Iris pigment epithelial cell (primary cell): ENCODE data around the gene HCFC2.
A peak's percentile ranks its signal among the peaks of the same experiment; 100 is the strongest.
"Not testable (repeated sequence)": the region's sequence is repeated elsewhere in the genome, so short reads cannot be mapped to it uniquely, and the experiment has no call there.

Source experiments
- DNase-seq: peaks from one replicate; pipeline ENCODE4 v3.0.0-alpha.2; 2011; ENCODE audit warnings: low read depth

HCFC2 gene

GRCh38 chr12:104064031-104064841, at the start of gene HCFC2:
Gene HCFC2 (plus strand): TSS chr12:104064531. CDS start chr12:104064561, 30 bp downstream.
- DNase-seq = peak; percentile 92

- not testable (repeated sequence) for DNase-seq
Measured at GRCh38 chr12:104021862-104022261, 42.5 kb upstream of the HCFC2 start.

DNA sequence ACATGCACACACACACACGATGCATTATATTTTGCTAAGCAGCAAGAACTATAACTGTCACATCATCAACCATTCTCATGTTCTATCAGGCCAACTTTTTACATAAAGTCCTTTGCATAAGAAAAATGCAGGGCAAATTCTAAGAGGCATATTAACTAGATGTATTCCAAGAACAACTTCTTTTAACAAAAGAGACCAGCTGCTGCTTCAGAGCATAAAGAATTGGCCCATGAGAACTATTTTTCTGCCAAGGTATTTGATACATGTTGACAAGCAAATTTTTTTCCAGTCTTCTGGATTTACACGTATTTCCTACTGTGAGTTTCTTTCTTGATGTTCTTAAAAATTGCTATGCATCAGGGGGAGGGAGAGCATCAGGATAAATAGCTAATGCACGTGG, 41.5 kb upstream of the HCFC2 start:
- no peak for DNase-seq

GRCh38 chr12:104023710-104024109, 40.6 kb upstream of the HCFC2 start:
- DNase-seq = no peak

DNA sequence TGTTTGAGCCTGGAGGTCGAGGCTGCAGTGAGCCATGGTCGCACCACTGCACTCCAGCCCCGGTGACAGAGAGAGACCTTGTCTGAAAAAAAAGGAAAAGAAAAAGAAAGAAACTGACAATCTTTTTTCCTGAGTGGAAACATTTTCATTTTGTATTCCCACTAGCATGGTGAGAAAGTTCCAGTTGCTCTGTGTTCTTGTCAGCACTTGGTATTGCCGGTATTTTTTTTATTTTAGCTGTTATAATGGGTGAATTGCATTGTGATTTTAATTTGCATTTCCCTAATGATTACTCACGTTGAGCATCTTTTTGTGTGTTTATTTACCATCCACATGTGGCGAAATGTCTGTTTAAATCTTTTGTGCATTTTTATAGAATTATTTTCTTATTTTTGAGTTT, 40.0 kb upstream of the HCFC2 start:
- no peak for DNase-seq

GRCh38 chr12:104025771-104026170, 38.6 kb upstream of the HCFC2 start:
- no peak for DNase-seq

DNA sequence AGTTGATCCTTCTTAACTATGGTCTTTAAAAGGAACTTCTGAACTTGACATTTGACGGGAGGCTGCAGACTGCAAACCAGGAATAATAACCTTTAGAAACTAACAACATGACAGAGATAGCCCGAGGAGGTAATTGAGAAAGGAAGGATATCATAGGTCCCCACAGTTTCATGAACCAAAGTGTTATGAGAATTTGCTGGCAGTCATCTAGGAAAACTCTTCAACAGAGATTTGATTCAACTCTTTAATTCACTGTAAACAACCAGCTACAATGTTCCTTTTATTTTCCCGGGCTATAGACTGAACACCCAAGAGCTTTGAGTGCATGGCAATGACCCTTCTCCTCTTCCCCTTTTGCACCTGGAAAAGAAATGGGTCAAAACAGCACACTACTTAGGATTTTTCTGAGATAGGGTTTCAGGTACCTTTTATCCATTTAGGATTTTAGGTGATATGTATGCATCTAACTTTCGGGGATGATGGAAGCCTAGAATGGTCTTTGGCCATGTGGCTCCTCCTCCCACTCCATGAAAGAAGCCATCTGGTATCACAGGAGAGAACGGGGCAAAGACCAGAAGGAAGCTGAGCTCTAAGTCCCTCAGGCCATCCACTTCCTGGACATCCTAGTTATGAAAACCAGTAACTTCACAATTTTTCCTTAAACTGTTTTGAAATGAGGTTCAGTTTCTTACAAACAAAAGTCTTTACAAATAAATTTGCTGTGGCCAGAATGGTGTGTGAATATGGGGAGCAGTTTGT, 37.3 kb upstream of the HCFC2 start:
- no peak for DNase-seq

DNA sequence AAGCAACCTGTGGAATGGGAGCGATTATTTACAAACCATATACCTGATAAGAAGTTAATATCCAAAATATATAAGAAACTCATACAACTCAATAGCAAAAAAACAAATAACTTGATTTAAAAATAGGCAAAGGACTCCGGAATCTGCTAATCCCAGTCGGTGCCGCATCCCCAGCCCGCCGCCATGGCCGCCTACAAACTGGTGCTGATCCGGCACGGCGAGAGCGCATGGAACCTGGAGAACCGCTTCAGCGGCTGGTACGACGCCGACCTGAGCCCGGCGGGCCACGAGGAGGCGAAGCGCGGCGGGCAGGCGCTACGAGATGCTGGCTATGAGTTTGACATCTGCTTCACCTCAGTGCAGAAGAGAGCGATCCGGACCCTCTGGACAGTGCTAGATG, 33.7 kb upstream of the HCFC2 start:
- not testable (repeated sequence) for DNase-seq

DNA sequence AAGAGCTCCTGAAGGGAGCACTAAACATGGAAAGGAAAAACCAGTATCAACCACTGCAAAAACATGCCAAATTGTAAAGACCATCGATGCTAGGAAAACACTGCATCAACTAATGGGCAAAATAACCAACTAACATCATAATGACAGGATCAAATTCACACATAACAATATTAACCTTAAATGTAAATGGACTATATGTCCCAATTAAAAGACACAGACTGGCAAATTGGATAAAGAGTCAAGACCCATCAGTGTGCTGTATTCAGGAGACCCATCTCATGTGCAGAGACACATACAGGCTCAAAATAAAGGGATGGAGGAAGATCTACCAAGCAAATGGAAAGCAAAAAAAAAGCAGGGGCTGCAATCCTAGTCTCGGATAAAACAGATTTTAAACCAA, 28.2 kb upstream of the HCFC2 start:
- DNase-seq = not testable (repeated sequence)

- not testable (repeated sequence) for DNase-seq
Measured at GRCh38 chr12:104039769-104040168, 24.6 kb upstream of the HCFC2 start.

DNA sequence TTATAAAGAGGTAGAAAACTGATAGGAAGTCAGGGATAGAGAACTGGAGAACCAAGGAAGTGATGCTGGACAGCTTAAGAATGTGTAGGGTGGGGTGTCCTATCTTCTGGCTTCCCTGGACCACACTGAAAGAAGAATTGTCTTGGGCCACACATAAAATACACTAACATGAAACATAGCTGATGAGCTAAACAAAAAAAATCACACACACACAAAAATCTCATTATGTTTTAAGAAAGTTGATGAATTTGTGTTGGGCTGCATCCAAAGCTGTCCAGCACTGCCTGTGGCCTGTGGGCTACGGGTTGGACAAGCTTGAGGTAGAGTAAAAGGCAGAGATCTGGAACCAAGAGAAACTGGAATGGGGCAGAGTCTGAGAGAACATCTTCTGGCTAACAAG, 21.8 kb upstream of the HCFC2 start:
- no peak for DNase-seq

GRCh38 chr12:104044158-104044557, 20.2 kb upstream of the HCFC2 start:
- no peak for DNase-seq

- DNase-seq = no peak
Measured at GRCh38 chr12:104046306-104046705, 18.0 kb upstream of the HCFC2 start.

DNA sequence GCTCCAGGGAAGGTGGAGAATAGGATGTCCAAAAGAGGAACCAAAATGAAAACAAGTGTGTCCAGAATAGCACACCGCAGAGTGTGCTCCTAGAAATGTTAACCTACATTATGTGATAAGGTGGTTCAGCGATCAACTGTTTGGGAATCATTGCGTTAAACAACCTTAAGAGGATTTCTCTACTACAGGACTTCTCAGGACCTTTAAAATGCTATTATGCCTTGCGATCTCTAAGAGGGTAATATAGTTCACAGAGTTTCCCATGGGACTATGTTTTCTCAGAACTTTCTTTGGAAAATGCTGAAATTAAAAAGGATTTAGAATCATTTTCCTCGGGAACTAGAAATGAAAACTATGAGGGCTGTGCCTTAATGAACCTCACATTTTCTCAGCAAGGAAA, 16.2 kb upstream of the HCFC2 start:
- no peak for DNase-seq

DNA sequence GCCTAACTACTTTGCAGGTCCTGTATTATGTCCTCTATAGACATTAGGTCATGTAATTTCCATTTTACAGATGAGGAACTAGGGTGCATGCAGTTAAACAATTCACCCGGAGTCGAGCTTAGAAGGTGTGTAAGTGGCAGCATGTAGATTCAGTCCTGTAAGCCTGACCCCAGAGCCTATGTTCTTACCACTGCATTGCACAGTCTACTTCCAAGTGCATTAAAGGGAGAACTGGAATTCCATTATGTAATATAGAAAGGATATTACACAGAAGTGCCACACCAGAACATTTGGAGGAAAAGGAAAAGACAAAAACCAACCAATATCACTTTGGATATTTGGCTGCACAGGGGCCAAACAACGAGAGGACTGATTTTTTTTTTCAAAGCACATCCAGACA, 15.5 kb upstream of the HCFC2 start:
- DNase-seq = peak; percentile 9

GRCh38 chr12:104049278-104049902, 14.9 kb upstream of the HCFC2 start:
- DNase-seq = peak; percentile 80

DNA sequence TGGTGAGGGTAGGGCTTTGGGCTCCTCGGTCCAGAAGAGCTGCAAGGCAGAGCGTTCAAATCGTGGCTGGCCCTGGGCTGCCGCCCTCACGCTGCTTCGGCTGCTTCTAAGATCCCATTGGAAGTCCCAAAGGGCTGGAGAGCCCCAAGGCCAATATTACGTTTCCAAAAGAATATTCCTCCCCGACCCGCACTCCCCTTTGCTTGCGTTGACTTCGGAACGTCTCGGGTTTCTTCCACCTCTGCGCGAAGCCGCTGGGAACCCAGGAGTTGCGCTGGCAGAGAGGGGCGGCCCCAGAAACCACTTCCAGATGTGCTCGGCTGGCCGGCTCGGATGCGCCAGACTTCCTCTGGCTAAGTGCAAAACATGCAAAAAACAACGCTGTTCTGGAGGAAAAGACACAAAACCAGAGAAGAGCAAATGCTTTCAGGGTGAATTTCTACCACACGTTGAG, 14.4 kb upstream of the HCFC2 start, which contains the start of gene GLT8D2:
Gene GLT8D2 (minus strand): TSS at position 285 of the 454 bp plus-strand sequence. CDS start 30,539 bp downstream, outside the sequence.
- DNase-seq = peak; percentile 73

GRCh38 chr12:104050436-104050835, 13.9 kb upstream of the HCFC2 start:
- DNase-seq = no peak

- DNase-seq = no peak
Measured at GRCh38 chr12:104054681-104055346, 9.5 kb upstream of the HCFC2 start.

DNA sequence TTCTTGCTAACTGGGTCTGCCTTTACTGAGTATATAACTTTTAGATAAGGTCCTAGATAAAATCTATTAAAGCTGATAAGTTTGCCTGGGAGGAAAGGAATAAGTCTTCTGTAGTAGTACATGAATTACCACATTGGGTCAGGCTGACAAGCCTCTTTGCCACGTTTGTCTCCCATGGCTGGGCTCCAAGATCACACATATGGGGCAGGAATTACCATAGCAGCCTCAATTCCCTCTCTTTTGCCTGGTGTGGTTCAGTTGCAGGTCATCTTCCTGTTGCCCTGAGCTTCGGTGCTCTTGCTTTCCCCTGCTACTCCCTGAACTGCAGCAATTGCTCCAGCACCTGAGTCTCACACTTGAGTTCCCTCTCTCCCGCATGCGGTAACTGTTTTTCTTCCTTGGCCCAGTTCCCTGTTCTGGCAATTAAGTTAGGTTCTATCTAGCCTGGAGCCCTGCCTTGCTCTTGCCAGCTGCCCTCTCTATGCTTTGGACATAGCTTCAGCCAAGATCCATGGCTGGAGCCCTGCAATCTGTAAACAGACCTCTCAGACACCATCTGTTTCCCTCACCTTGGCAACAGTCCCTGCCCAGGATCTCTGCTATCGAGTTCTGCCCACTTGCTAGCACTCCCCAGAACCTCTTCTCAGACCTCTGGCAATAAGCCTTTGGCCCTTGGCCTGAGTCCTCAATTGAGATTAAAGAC, 8.5 kb upstream of the HCFC2 start:
- DNase-seq = peak; percentile 39

- DNase-seq = no peak
Measured at GRCh38 chr12:104056419-104056972, 7.8 kb upstream of the HCFC2 start.
